ENCODE data around the gene CRABP1.
"Not testable (repeated sequence)": the region's sequence is repeated elsewhere in the genome, so short reads cannot be mapped to it uniquely, and the experiment has no call there.

Gene CRABP1

DNA sequence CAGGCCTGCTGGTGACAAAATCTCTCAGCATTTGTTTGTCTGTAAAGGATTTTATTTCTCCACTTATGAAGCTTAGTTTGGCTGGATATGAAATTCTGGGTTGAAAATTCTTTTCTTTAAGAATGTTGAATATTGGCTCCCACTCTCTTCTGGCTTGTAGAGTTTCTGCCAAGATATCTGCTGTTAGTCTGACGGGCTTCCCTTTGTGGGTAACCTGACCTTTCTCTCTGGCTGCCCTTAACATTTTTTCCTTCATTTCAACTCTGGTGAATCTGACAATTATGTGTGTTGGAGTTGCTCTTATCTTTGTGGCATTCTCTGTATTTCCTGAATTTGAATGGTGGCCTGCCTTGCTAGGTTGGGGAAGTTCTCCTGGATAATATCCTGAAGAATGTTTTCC lies 40.0 kb downstream of the CRABP1 start:
- not testable (repeated sequence) for DNase-seq

DNA sequence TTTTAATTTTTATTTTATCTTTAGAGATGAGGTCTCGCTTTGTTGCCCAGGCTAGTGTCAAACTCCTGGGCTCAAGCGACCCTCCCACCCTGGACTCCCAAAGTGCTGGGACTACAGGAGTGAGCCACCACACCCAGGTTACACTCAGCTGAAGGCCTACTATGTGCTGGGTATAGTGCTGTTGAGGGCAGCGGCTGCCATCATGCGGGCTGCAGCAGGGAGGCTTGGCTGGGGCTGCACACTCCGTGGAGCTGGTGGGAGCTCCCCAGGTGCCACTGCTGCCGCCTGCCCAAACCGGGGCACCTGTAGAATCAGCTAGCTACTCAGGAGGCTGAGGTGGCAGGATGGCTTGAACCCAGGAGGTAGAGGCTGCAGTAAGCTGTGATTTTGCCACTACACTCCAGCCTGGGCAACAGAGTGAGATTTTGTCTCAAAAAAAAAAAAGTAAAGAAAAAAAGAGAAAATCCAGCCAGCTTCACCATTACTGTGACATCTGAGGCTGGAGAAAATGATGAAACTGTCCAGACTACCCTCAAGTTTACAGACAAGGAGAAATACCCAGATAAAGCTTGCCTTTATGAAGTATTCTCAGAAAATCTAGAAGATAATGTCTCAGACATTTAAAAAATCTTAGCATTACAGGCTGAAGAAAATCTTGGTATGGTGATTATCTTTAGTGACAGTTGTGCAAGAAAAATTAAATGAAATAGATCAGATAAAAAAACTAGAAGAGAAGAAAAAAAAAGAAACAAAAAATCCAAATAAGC lies 42.1 kb downstream of the CRABP1 start:
- DNase-seq = no peak

DNA sequence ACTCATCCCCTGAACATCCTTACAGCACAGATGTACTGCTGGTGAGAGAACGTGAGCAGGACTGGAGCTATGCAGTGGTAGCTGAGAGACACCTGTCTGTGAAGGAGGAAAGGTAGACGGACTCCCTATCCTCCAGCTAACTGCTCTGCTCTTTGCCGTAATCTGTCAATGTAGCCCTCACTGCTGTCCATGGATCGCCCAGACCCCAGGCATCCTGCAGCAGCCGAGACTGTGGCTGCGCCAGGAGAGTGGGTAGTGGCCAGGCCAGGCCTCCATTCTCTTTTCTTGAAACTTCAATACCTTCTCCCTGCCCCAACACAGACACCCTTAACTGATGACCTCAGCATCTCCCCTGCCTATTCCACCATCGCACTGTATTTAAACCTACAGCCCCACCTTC lies 44.5 kb downstream of the CRABP1 start:
- no peak for DNase-seq

DNA sequence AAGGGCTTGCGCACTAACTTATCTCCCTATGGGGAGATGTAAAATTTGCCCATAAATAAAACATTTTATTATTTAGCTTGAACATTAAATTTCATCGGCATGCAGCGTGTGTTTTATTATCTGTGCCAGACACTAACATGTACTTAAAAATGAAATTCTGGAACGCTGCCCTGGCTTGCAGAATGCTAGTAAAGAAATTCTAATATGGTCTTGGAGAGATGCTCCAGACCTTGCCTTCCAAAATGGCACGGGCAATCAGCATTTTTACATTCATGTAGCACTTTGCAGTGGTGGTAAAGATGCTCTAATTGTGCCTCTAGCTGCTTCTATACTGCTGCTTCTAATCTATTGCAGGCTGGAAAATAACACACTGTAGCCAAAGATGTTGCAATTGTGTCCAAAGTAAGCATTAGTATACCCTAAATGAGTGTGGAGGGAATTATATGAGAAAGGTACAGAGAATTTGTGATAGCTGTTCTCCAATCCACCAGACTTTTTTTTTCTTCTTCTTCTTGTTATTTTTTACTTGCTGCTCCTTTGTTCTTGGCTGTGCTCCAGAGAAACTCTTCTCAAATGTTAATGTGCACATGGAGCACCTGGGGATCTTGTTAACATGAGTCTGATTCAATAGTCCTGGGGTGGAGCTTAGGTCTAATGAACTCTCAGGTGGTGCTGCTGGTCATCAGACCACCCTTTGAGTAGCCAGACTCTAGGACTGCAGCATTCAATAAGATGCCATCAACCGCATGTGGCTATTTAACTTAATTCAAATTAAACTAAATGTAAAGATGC lies 47.3 kb downstream of the CRABP1 start:
- peak; percentile 3 to 53 for DNase-seq

DNA sequence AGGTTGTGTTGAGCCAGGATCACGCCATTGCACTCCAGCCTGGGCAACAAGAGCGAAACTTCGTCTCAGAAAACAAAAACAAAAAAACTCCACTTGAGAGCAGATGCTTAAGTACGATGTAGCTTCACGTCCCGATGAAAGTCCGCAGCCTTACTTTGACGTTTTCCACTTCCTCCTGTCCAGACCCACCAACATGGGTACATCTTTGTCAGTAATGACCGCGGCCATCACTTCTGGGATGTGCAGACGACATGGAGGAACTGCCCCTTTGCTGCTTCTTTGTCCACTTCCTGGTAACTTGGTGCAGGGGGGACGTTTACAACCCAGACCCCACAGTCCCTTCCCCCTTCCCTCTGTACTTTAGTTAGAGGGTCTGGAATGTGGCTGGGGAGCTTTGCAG lies 48.7 kb downstream of the CRABP1 start:
- DNase-seq = no peak

DNA sequence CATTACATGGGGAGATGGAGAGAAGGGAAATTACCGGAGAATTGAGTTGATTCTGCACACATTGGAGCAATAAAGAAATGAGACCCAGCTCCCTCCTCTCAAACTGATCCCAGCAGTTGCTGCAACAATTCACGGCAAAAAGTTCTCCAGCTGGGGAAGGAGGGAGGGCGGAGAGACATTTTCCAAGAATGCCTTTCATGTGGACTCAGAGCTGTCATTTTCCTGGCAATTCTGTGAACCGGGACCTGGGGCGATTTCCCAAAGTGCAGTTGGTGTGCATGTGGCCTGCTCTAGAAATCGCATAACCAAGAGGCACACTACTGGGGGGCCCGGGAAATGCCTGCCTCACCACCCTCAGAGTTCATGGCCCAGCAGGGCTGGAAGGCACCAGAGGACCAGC lies 49.2 kb downstream of the CRABP1 start:
- DNase-seq = no peak

DNA sequence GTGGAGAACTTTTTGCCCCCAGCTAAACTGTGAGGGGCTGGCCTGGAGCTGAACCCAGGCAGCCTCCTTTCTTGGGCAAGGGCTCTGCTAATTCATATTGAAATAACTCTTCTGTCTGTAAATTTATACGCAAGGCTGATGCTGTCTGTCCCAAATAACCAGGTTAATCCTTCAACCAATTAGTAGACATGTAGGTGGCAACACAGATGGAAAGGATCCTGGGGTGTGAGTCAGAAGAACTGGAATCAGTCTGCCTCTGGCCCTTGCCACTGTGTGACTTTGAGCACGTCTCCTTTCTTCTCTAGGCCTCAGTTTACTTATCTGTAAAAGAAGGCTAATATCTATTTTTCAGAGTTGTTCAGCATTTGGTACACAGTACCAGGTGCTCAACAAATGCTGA lies 49.6 kb downstream of the CRABP1 start:
- DNase-seq = no peak

DNA sequence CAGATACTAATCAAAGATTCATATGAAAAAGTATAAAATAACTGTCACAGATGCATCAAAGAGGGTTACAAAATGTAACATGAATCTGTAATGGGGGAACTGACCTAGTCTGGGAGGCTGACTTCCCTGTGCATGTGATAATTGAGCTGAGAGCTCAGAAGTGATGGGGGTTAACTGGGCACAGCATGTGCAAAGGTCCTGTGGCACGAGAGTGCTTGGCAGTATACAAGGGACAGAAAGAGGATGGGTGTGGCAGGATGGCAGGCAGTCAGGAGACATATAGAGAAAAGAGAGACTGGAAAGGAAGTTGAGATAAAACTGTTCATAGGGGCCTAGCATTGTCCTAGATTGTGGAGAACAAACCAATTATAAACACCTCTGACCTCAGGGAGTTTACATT lies 50.1 kb downstream of the CRABP1 start:
- no peak for DNase-seq

- DNase-seq = no peak
Measured at GRCh38 chr15:78390826-78391225, 50.7 kb downstream of the CRABP1 start.

- DNase-seq = no peak
Measured at GRCh38 chr15:78391781-78392180, 51.6 kb downstream of the CRABP1 start.

DNA sequence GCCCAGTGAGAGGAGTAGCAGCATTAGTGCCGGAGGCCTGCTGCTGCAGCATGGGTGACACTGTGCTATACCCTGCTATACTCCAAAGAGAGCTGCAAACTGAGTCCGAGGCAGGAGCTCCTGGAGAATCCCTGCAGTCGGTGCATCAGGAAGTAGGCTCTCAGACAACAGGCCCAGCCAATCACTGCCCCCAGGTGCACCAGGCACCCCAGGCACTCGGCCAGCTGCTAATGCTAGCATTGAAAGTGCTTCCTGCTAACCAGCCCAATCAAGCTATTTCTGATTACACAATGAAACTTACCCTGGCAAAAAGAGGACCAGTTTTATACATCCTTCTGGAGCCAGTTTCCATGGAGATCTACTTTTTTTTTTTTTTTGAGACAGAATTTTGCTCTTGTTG lies 52.3 kb downstream of the CRABP1 start:
- peak; percentile 91 to 96 for DNase-seq

- DNase-seq = no peak
Measured at GRCh38 chr15:78393137-78393536, 53.0 kb downstream of the CRABP1 start.

GRCh38 chr15:78394026-78394425 lies 53.9 kb downstream of the CRABP1 start:
- DNase-seq = no peak

DNA sequence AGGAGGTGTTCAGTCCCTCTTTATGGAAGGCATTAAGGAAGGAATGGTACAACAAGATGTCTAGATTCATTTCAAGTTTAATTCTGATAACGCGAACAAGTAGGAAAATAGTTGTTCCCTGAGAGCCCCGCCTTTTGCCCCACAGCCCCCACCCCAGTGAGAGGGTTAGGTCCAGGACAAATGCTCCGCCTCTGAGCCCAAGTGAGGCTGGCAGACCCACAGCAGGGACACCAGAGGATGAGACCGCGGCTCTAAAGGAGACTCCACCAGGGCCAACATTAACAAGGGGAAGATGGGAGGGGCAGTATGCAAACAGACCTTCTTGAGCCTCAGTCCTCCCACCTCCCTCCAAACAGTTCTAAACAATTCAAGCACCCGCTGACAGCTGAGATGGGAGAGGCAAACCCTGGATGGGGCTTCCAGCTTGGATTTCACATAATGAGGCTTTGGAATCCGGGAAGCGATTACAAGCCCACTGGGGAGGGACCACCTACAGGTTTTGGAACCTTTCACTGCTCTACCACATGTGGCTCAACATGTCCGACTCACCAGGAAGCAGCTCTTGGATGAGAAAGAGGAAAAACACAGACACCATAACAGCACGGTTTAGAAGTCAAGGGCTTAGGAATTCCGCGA lies 54.9 kb downstream of the CRABP1 start:
- DNase-seq = peak; percentile 42 to 64

- DNase-seq = no peak
Measured at GRCh38 chr15:78396186-78396814, 56.1 kb downstream of the CRABP1 start.

- no peak for DNase-seq
Measured at GRCh38 chr15:78396976-78397375, 56.8 kb downstream of the CRABP1 start.

GRCh38 chr15:78397382-78397781 lies 57.2 kb downstream of the CRABP1 start:
- no peak for DNase-seq
